Parathyroid adenoma (tissue), 2 donors: ENCODE measurements around the gene DOK5.

Source experiments
- H2AFZ ChIP-seq: fragments of 300-600 bp; sonication (generic); one replicate; pipeline ENCODE4 v1.7.0; 2017; ENCODE audit warnings: antibody characterized with exemption, mild to moderate bottlenecking
- H3K27ac ChIP-seq: fragments of 300-600 bp; sonication (generic); one replicate; pipeline ENCODE4 v1.7.0; 2017
- H3K27me3 ChIP-seq: fragments of 300-600 bp; sonication (generic); one replicate; pipeline ENCODE4 v1.7.0; 2017; ENCODE audit warnings: low read length; ENCODE audit not compliant: control insufficient read depth, insufficient read depth
- H3K36me3 ChIP-seq: fragments of 300-600 bp; sonication (generic); one replicate; pipeline ENCODE4 v1.7.0; 2017; ENCODE audit warnings: low read length; ENCODE audit not compliant: control insufficient read depth, insufficient read depth
- H3K4me1 ChIP-seq: fragments of 300-600 bp; sonication (generic); one replicate; pipeline ENCODE4 v1.7.0; 2017; ENCODE audit warnings: control low read depth
- H3K4me2 ChIP-seq: fragments of 300-600 bp; sonication (generic); one replicate; pipeline ENCODE4 v1.7.0; 2017; ENCODE audit warnings: low read length
- H3K4me3 ChIP-seq: fragments of 300-600 bp; sonication (generic); one replicate; pipeline ENCODE4 v1.7.0; 2017; ENCODE audit warnings: low read depth, low read length
- H3K79me2 ChIP-seq: fragments of 300-600 bp; sonication (generic); one replicate; pipeline ENCODE4 v1.7.0; 2017; ENCODE audit warnings: control low read depth
- H3K9ac ChIP-seq: fragments of 300-600 bp; sonication (generic); one replicate; pipeline ENCODE4 v1.7.0; 2017; ENCODE audit warnings: mild to moderate bottlenecking
- H3K9me3 ChIP-seq: fragments of 300-600 bp; sonication (generic); one replicate; pipeline ENCODE4 v1.7.0; 2017; ENCODE audit warnings: low read length; ENCODE audit not compliant: control insufficient read depth
- TF ChIP-seq, protein P1 (sequence below): fragments of 300-600 bp; sonication (generic); IDR thresholded peaks from one replicate; pipeline ENCODE4 v1.7.0; 2017; ENCODE audit warnings: antibody characterized with exemption, mild to moderate bottlenecking
- donor health status: primary hyperparathyroidism.

DOK5 gene

DNA sequence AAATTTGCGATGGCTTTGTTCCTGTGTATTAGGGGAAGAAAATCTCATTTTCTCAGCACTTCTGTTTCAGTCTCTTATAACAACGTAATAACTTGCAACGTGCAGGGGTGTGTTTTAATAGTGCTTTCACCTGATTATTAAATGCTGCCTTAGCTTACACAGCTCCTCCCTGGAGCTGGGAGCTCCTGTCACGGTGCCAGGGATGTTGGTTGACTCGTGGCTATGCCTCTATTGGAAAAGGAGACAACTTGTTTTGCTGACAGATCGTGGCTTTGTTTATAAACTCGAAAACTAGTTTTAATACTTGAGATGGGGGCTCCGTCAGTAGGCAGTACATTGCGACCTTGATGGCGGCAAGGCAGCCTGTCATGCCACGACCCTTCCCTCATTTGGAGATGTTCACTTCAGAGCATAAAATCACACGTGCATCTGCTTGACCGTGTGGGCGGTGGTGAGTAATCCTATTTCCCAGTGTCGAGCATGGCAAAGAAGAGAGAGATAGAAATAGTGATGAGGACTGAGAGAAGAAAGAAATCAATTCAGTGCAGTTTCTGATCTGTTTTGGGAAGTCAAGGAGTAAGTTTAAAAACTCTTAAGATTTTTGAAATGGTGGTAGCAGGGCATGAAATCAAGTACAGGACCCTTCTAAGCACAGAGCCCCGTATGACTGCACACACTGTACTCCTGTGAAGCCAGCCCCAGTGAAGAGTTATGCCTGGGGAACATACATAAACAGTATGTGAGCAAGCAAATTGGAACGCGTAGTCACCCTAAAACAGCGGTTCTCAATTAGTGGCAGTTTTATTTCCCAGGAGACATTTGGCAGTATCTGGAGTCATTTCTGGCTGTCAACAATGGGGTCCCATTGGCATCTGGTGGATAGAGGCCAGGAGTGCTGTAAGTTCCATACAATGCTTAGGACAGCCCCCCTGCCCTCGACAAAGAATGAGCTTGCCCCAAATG, 147.2 kb downstream of the DOK5 start:
- H3K9ac ChIP-seq: no peak overlapping the region
- H3K27ac ChIP-seq: no peak overlapping the region
- no peak overlapping the region for H2AFZ ChIP-seq
- H3K9me3 ChIP-seq: no peaks in the 10 kb centered on the region
- TF ChIP-seq, protein P1, sequence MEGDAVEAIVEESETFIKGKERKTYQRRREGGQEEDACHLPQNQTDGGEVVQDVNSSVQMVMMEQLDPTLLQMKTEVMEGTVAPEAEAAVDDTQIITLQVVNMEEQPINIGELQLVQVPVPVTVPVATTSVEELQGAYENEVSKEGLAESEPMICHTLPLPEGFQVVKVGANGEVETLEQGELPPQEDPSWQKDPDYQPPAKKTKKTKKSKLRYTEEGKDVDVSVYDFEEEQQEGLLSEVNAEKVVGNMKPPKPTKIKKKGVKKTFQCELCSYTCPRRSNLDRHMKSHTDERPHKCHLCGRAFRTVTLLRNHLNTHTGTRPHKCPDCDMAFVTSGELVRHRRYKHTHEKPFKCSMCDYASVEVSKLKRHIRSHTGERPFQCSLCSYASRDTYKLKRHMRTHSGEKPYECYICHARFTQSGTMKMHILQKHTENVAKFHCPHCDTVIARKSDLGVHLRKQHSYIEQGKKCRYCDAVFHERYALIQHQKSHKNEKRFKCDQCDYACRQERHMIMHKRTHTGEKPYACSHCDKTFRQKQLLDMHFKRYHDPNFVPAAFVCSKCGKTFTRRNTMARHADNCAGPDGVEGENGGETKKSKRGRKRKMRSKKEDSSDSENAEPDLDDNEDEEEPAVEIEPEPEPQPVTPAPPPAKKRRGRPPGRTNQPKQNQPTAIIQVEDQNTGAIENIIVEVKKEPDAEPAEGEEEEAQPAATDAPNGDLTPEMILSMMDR: no peak
- H3K27me3 ChIP-seq: no peaks in the 10 kb centered on the region
- no peaks in the 10 kb centered on the region for H3K4me1 ChIP-seq
- H3K4me2 ChIP-seq: no peak overlapping the region
- H3K4me3 ChIP-seq: no peak overlapping the region
- H3K36me3 ChIP-seq: no peaks in the 10 kb centered on the region
- H3K79me2 ChIP-seq: no peaks in the 10 kb centered on the region

DNA sequence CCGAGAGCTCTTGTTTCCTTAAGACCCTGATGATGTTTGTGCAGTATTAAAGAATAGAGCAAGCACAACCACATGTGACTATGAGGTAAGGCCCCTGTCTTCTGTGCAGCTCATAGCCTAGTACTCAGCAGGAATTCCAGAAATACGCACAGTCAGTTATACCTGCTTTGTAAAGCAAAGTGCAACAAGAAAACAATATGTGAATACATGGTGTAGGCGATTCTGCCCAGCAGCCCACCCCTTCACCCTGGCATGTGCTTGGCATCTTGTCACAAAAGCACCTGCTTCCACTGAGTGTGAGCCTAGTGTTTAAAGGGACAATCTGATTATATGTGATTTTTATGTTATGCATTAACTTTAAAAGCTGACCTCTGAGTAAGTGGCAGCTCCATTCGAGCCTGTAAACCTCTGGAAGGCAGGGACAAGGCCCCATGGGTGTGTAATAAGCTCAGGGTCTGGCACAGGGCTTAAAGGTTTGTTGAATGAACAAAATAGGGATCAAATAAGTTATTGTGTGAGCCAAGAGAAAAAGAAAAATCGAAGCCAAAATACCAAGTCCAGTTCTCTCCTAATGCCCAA, 148.7 kb downstream of the DOK5 start:
- no peak overlapping the region for H3K4me3 ChIP-seq
- H3K9ac ChIP-seq: no peak overlapping the region
- no peak overlapping the region for H3K4me2 ChIP-seq
- no peak overlapping the region for H2AFZ ChIP-seq
- no peaks in the 10 kb centered on the region for H3K4me1 ChIP-seq
- no peaks in the 10 kb centered on the region for H3K79me2 ChIP-seq
- no peaks in the 10 kb centered on the region for H3K36me3 ChIP-seq
- H3K27ac ChIP-seq: no peak overlapping the region
- TF ChIP-seq, protein P1: no peak
- H3K9me3 ChIP-seq: no peaks in the 10 kb centered on the region
- H3K27me3 ChIP-seq: no peaks in the 10 kb centered on the region

DNA sequence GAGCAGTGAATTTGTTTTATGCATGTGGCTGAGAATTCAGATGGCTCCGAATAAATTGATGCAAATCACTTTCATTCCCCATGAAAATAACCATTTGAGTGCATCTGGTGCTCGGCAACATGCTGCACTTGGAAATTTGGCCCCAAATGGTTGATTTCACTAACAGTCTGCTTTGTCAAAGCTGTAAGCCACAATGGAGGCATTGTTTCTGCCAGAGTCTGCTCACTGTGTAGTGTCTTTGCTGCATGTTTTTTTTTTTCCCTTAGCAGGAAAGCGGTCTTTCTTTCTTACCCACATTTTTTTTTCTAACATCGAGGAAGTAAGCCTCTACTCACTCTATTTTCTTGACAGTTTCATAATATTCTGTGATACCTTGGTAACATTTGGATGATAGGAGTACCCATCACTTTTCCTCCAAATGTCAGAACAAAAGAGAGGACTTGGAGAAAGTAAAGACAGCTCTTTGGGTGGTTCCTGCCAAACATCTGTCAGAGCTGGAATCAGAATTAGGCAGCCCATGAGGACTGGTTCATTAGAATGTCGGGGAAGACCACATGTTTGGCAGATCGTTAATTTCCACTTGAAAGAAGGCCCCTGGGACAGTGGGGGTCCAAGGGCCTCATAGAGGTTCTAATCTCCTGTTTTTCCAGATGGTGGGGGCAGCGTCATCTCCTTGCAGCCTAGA, 149.5 kb downstream of the DOK5 start:
- Histone ChIP-seq H3K79me2 (no peaks in the 10 kb centered on the region), H3K4me2 (no peak overlapping the region), H3K4me1 (no peaks in the 10 kb centered on the region), H3K36me3 (no peaks in the 10 kb centered on the region), H3K4me3 (no peak overlapping the region), H3K27ac (no peak overlapping the region), H2AFZ (no peak overlapping the region), H3K9ac (no peak overlapping the region), H3K27me3 (no peaks in the 10 kb centered on the region), H3K9me3 (no peaks in the 10 kb centered on the region)
- TF ChIP-seq, protein P1: no peak

DNA sequence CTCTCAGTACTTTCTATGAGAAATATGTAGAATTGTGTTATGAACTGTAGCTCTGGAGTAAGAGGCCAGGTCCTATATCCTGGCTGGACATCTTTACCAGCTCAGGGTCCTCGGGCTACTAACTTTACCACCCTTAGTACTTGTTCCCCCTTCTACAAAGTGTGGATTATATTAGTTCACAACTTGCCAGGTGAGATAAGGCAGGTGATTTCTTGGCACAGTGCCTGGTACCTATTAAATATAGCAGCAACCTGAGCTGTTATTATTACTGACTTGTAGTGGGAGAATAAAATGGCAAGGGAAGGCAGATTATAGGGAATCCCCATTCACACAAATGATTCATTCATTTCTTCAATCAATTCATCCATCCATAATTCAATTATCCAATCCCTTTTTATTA, 150.1 kb downstream of the DOK5 start:
- no peaks in the 10 kb centered on the region for H3K79me2 ChIP-seq
- H2AFZ ChIP-seq: no peak overlapping the region
- H3K9me3 ChIP-seq: no peaks in the 10 kb centered on the region
- no peaks in the 10 kb centered on the region for H3K36me3 ChIP-seq
- no peak overlapping the region for H3K4me3 ChIP-seq
- no peaks in the 10 kb centered on the region for H3K27me3 ChIP-seq
- H3K27ac ChIP-seq: no peak overlapping the region
- H3K4me2 ChIP-seq: no peak overlapping the region
- no peaks in the 10 kb centered on the region for H3K4me1 ChIP-seq
- TF ChIP-seq, protein P1: no peak
- H3K9ac ChIP-seq: no peak overlapping the region
